ENCODE results near the gene IZUMO4. TPM values are rescaled to one million over a fixed set of nuclear protein-coding genes. Genes with fewer than 3 reads are reported as not detected.
A peak's percentile ranks its signal among the peaks of the same experiment; 100 is the strongest.

The IZUMO4 gene
- total and polyA plus RNA-seq, 10 of the 15 experiments (the other 5 are each of a cell fraction or from before 2014, with no cell fraction given) = 0.53 to 27.1 (median 7.5) TPM

DNA sequence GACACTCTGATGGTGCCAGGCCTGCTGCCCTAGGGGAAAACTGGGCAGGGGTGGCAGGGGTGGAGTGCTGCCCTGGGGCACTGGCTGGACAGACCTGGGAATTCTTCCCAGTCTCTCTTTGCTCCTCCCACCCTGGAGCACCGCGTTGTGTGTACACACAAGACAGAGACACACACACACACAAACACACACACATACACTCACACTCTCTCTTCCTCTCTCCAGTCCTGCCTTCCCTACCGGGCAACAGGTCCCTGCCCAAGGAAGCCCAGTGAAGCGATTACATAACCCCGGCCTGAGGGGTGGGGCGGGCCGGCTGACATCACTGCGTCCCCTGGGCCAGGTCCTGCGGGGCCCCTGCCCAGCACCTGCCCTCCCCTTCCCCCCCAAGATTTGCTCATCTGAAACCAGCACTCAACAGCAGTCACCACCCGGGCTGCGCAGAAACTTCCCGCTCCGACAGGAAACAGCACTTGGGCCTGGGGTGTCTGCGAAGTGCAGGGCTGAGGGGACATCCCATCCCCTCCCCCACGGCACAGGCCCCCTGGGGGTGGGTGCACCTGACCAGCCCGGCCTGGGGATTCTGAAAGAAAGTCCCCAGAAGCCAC is 46.9 kb upstream of the IZUMO4 start (continued):
- TF ChIP-seq, protein P1, sequence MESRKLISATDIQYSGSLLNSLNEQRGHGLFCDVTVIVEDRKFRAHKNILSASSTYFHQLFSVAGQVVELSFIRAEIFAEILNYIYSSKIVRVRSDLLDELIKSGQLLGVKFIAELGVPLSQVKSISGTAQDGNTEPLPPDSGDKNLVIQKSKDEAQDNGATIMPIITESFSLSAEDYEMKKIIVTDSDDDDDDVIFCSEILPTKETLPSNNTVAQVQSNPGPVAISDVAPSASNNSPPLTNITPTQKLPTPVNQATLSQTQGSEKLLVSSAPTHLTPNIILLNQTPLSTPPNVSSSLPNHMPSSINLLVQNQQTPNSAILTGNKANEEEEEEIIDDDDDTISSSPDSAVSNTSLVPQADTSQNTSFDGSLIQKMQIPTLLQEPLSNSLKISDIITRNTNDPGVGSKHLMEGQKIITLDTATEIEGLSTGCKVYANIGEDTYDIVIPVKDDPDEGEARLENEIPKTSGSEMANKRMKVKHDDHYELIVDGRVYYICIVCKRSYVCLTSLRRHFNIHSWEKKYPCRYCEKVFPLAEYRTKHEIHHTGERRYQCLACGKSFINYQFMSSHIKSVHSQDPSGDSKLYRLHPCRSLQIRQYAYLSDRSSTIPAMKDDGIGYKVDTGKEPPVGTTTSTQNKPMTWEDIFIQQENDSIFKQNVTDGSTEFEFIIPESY (IDR thresholded peaks at IDR 0.05) = no peak
- TF ChIP-seq NFIC (IDR thresholded peaks at IDR 0.05; ENCODE audit: low read depth, low read length) (no peak), ZNF622 (IDR thresholded peaks at IDR 0.05) (no peak), NFYA (IDR thresholded peaks at IDR 0.05; ENCODE audit: borderline replicate concordance, low read depth, low read length) (no peak), POLR2AphosphoS5 (IDR thresholded peaks at IDR 0.05; ENCODE audit: low read length) (peak; percentile 49; the same call in 1 of the 2 replicates), MXI1 (IDR thresholded peaks at IDR 0.05; ENCODE audit: low read depth, low read length) (no peak), ZNF207 (IDR thresholded peaks at IDR 0.05; ENCODE audit: borderline replicate concordance) (no peak), SPI1 (IDR thresholded peaks at IDR 0.05; ENCODE audit: borderline replicate concordance, insufficient read depth, low read depth, low read length) (peak; percentile 42; the same call in 1 of the 2 replicates), RBBP5 (conservative IDR thresholded peaks at IDR 0.05) (no peak), HDAC6 (IDR thresholded peaks at IDR 0.05; ENCODE audit: unreplicated experiment) (no peak), HDAC2 (IDR thresholded peaks at IDR 0.05) (no peak), CHD1 (IDR thresholded peaks at IDR 0.05; ENCODE audit: low read depth, low read length) (no peak), ATF7 (IDR thresholded peaks at IDR 0.05; ENCODE audit: low read depth) (0 out of 2 replicates have a peak, but pooled peaks have one; percentile 40)
- TF ChIP-seq, protein P2, sequence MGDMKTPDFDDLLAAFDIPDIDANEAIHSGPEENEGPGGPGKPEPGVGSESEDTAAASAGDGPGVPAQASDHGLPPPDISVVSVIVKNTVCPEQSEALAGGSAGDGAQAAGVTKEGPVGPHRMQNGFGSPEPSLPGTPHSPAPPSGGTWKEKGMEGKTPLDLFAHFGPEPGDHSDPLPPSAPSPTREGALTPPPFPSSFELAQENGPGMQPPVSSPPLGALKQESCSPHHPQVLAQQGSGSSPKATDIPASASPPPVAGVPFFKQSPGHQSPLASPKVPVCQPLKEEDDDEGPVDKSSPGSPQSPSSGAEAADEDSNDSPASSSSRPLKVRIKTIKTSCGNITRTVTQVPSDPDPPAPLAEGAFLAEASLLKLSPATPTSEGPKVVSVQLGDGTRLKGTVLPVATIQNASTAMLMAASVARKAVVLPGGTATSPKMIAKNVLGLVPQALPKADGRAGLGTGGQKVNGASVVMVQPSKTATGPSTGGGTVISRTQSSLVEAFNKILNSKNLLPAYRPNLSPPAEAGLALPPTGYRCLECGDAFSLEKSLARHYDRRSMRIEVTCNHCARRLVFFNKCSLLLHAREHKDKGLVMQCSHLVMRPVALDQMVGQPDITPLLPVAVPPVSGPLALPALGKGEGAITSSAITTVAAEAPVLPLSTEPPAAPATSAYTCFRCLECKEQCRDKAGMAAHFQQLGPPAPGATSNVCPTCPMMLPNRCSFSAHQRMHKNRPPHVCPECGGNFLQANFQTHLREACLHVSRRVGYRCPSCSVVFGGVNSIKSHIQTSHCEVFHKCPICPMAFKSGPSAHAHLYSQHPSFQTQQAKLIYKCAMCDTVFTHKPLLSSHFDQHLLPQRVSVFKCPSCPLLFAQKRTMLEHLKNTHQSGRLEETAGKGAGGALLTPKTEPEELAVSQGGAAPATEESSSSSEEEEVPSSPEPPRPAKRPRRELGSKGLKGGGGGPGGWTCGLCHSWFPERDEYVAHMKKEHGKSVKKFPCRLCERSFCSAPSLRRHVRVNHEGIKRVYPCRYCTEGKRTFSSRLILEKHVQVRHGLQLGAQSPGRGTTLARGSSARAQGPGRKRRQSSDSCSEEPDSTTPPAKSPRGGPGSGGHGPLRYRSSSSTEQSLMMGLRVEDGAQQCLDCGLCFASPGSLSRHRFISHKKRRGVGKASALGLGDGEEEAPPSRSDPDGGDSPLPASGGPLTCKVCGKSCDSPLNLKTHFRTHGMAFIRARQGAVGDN (IDR thresholded peaks at IDR 0.05) = peak; percentile 45
- TF ChIP-seq, protein P3, sequence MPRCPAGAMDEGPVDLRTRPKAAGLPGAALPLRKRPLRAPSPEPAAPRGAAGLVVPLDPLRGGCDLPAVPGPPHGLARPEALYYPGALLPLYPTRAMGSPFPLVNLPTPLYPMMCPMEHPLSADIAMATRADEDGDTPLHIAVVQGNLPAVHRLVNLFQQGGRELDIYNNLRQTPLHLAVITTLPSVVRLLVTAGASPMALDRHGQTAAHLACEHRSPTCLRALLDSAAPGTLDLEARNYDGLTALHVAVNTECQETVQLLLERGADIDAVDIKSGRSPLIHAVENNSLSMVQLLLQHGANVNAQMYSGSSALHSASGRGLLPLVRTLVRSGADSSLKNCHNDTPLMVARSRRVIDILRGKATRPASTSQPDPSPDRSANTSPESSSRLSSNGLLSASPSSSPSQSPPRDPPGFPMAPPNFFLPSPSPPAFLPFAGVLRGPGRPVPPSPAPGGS (IDR thresholded peaks at IDR 0.05; ENCODE audit: borderline replicate concordance, insufficient read depth, low read depth, low read length, poor library complexity, severe bottlenecking) = no peak
- TF ChIP-seq, protein P4, sequence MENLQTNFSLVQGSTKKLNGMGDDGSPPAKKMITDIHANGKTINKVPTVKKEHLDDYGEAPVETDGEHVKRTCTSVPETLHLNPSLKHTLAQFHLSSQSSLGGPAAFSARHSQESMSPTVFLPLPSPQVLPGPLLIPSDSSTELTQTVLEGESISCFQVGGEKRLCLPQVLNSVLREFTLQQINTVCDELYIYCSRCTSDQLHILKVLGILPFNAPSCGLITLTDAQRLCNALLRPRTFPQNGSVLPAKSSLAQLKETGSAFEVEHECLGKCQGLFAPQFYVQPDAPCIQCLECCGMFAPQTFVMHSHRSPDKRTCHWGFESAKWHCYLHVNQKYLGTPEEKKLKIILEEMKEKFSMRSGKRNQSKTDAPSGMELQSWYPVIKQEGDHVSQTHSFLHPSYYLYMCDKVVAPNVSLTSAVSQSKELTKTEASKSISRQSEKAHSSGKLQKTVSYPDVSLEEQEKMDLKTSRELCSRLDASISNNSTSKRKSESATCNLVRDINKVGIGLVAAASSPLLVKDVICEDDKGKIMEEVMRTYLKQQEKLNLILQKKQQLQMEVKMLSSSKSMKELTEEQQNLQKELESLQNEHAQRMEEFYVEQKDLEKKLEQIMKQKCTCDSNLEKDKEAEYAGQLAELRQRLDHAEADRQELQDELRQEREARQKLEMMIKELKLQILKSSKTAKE (IDR thresholded peaks at IDR 0.05; ENCODE audit: low read depth, poor library complexity, severe bottlenecking) = no peak
- TF ChIP-seq, protein P5, sequence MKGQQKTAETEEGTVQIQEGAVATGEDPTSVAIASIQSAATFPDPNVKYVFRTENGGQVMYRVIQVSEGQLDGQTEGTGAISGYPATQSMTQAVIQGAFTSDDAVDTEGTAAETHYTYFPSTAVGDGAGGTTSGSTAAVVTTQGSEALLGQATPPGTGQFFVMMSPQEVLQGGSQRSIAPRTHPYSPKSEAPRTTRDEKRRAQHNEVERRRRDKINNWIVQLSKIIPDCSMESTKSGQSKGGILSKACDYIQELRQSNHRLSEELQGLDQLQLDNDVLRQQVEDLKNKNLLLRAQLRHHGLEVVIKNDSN (IDR thresholded peaks at IDR 0.05; ENCODE audit: borderline replicate concordance, extremely low read length, insufficient read depth, low read depth, low read length) = no peak
- TF ChIP-seq, protein P6, sequence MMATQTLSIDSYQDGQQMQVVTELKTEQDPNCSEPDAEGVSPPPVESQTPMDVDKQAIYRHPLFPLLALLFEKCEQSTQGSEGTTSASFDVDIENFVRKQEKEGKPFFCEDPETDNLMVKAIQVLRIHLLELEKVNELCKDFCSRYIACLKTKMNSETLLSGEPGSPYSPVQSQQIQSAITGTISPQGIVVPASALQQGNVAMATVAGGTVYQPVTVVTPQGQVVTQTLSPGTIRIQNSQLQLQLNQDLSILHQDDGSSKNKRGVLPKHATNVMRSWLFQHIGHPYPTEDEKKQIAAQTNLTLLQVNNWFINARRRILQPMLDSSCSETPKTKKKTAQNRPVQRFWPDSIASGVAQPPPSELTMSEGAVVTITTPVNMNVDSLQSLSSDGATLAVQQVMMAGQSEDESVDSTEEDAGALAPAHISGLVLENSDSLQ (IDR thresholded peaks at IDR 0.05) = no peak

All from GM12878 (cell line).